Measurements from ENCODE around the gene MAPK14. TPM values are rescaled to one million over a fixed set of nuclear protein-coding genes. Genes with fewer than 3 reads are reported as not detected.

The MAPK14 gene
- total and polyA plus RNA-seq, 9 of the 15 experiments (the other 6 are each of a cell fraction or from before 2014, with no cell fraction given): 8.8 to 62.7 (median 35.5) TPM

GRCh38 chr6:36025260-36025931, 2.2 kb upstream of the MAPK14 start (continued):
- no peak for TF ChIP-seq MGA (IDR thresholded peaks at IDR 0.05)
- TF ChIP-seq ETV1 (tag; conservative IDR thresholded peaks at IDR 0.05; ENCODE audit: low read depth): 0 out of 2 replicates have a peak, but pooled peaks have one; percentile 51
- no peak for TF ChIP-seq ZNF668 (CRISPR knock-in tag; IDR thresholded peaks at IDR 0.05)
- TF ChIP-seq CTCF (IDR thresholded peaks at IDR 0.05 in 2 of 3, conservative IDR thresholded peaks at IDR 0.05 in 1 of 3; ENCODE audit: insufficient read depth in 2 of 3, low read depth in 1 of 3, low read length in 3 of 3): no peak
- TF ChIP-seq ETV5 (CRISPR knock-in tag; IDR thresholded peaks at IDR 0.05; ENCODE audit: low read depth): no peak
- no peak for TF ChIP-seq IRF2 (CRISPR knock-in tag; IDR thresholded peaks at IDR 0.05)
- TF ChIP-seq ZNF79 (CRISPR knock-in tag; IDR thresholded peaks at IDR 0.05; ENCODE audit: low read depth): no peak
- TF ChIP-seq ASH1L (IDR thresholded peaks at IDR 0.05; ENCODE audit: borderline replicate concordance, low read depth, partially characterized antibody): no peak
- no peak for TF ChIP-seq SREBF2 (CRISPR knock-in tag; IDR thresholded peaks at IDR 0.05)
- peak; percentile 74 for TF ChIP-seq PHB2 (IDR thresholded peaks at IDR 0.05; ENCODE audit: low read depth)
